ENCODE results near the gene DCAF7. TPM values are rescaled to one million over a fixed set of nuclear protein-coding genes. Genes with fewer than 3 reads are reported as not detected.

DCAF7 gene
- total RNA-seq, 1 donor from 2014 or later: 25.3 TPM

DNA sequence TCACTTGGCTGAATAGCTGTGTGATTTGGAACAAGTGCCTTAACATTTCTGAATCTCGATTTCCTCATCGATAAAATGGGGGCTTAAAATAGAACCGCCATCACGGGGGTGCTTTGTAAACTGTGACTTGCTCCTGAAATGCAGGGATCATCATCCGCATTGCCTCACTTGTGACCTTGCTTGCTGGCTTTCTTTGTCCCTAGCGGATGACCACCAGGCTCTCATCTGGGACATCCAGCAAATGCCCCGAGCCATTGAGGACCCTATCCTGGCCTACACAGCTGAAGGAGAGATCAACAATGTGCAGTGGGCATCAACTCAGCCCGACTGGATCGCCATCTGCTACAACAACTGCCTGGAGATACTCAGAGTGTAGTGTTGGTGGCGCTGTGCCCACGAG is 38.5 kb downstream of the DCAF7 start:
- DNase-seq (ENCODE audit: low read depth in 2 of 2): no peak

- no peak for DNase-seq (ENCODE audit: low read depth in 2 of 2)
These were observed 39.4 kb downstream of the DCAF7 start for GRCh38 chr17:63589646-63590045.

GRCh38 chr17:63592797-63593196 is 42.5 kb downstream of the DCAF7 start:
- DNase-seq (ENCODE audit: low read depth in 2 of 2): no peak

DNA sequence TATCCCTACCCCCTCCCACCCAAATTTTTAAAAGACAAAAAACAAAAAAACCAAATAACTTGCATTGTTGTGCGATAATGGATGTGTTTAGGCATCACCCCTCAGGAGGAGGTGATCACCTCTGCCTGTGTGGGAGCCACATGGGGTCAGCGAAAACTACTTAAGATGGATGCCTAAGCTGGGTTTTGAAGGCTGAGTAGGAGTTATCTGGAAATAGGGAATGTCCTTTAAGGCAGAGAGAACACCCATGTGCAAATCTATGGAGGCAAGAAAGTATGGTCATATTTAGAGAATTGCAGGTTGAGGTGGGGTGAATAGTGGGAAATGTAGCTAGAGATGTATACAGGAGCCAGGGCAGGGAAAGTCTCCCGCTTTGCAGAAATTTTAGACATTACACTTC is 44.9 kb downstream of the DCAF7 start:
- DNase-seq (ENCODE audit: low read depth in 2 of 2): no peak

GRCh38 chr17:63596856-63597586 is 46.7 kb downstream of the DCAF7 start:
- peak in 1 of 2 donors; percentile 34 for DNase-seq (ENCODE audit: low read depth in 2 of 2)

DNA sequence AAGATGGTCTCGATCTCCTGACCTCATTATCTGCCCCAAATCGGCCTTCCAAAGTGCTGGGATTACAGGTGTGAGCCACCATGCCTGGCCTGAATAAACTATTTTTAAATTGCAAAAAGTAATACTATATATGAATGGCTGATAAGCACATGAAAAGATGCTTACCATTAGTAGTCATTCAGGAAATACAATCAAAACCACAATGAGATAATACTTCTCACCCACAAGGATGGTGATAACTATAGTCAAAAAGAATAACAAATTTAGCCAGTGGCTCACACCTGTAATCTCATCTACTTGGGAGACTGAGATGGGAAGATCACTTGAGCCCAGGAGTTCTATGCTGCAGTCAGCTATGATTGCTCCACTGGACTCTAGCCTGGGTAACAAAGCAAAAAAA is 48.0 kb downstream of the DCAF7 start:
- no peak for DNase-seq (ENCODE audit: low read depth in 2 of 2)

DNA sequence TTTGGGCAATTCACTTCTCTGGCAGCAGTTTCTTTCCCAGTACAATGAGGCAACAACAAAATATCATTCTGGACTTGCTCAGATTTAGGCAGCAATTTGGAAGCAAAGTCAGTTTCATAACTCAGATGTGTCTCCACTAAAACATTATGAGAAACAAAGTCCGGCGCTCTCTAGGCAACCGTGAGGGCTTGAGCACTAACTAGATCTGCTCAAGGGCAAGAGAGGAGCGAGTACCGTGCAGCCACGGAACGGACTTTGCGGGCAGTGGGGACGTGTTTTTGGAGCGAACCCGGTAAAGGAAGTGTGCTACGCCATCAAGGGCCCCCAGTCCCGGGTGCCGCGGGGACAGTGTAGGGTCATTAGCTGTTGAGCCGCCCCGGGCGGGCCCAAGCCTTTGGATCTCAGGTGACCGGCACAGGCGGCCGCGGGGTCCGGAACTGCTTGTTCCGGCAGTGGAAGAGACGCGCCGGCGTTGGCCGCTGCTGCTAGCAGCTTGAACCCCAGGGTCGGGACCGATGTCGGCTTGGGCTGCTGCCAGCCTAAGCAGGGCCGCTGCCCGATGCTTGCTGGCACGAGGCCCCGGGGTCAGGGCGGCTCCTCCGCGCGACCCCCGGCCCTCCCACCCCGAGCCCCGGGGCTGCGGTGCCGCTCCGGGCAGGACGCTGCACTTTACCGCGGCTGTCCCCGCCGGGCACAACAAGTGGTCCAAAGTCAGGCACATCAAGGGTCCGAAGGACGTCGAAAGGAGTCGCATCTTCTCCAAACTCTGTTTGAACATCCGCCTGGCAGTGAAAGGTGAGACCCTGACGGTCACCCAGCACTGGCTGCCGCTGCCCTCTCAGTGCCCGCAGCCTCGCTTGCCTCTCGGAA is 50.5 kb downstream of the DCAF7 start, which contains the start of gene TACO1:
TSS of gene TACO1 (plus strand) at position 327 of the 870 bp plus-strand sequence. CDS start at position 516, 189 bp downstream.
- peak; percentile 75 to 83 for DNase-seq (ENCODE audit: low read depth in 2 of 2)

DNA sequence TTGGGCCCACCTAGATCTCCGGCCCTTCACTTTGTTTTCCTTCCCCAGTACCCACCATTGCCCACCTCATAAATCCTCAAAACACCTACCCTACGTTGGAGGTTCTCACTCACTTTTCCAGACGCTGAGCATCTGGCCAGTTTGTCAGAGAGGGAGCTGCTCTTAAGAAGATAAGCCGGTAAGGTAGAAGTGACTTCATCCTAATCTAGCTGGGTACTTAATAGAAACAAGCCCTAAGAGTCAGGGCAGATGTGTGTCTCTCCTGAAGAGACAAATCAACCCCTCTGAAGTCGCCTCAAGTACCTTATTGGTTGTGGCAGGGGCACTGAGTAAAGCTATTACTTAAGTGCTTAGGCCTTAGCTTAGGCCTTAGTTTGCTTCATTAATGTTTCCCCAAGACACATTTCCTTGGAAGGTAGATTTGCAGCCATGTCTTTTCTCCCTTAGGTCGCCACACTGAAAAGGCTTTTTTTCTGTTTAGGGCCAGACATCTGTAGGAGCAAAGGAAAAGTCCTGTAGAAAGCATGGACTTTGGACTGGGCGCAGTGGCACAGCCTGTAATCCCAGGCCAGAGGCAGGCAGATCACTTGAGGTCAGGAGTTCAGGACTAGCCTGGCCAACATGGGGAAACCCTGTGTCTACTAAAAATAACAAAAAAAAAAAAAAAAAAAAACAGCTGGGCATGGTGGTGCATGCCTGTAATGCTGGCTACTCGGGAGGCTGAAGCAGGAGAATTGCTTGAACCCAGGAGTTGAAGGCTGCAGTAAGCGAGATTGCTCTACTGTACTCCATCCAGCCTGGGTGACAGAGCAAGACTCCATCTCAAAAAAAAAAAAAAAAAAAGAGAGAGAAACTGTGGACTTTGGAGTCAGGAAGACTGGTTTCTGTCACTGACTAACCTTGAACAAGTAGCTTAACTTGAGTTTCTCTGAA is 51.4 kb downstream of the DCAF7 start:
- peak in 1 of 2 donors; percentile 10 for DNase-seq (ENCODE audit: low read depth in 2 of 2)

- DNase-seq (ENCODE audit: low read depth in 2 of 2): no peak
These were observed 59.7 kb downstream of the DCAF7 start for GRCh38 chr17:63609816-63610573.

- DNase-seq (ENCODE audit: low read depth in 2 of 2): no peak
These were observed 60.6 kb downstream of the DCAF7 start for GRCh38 chr17:63610854-63611253.

DNA sequence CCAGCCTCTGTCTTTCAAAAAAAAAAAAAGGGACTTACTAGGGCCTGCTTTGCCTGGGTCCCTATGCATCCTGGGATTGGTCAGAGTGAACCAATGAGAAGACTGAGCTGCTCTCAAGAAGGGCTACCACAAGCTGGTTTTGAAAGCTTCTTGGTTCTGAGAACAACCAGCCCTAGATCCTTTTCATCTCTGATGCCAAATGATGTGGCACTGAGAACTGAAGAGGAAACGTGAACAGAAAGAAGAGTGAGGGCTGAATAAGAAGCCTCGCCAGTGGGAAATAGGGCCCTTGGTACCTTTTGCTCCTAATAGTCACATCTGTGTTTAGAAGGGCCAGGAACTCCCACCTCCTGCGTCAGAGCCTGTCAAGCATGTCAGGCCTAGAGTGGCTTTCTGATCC is 61.1 kb downstream of the DCAF7 start:
- no peak for DNase-seq (ENCODE audit: low read depth in 2 of 2)

DNA sequence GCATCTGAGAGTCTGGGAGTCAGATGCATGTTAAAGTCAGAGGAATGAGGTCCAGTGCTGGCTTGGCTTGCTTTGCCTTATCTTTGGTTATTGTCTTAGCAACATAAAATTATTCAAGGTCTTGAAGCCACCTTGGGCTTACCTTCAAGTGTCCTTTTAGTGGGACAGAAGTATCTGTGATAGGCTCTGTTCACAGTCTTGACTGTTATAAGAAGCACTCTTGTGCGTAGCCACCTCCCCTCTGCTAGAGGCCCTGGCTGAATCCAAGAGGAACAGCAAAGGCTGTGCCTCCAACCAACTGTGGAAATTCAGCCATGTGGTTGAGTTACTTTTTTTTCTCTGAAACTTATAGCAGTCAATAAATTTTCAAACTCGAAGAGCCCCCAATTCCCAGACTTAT is 63.4 kb downstream of the DCAF7 start:
- no peak for DNase-seq (ENCODE audit: low read depth in 2 of 2)

- DNase-seq (ENCODE audit: low read depth in 2 of 2): no peak
These were observed 71.0 kb downstream of the DCAF7 start for GRCh38 chr17:63621229-63621683.

- peak; percentile 100 for DNase-seq (ENCODE audit: low read depth in 2 of 2)
These were observed 71.7 kb downstream of the DCAF7 start, which contains the start of gene MAP3K3 for GRCh38 chr17:63621684-63622573. Gene MAP3K3, plus strand, starts transcription at chr17:63622417. Its CDS starts 343 bp downstream, at chr17:63622760.

DNA sequence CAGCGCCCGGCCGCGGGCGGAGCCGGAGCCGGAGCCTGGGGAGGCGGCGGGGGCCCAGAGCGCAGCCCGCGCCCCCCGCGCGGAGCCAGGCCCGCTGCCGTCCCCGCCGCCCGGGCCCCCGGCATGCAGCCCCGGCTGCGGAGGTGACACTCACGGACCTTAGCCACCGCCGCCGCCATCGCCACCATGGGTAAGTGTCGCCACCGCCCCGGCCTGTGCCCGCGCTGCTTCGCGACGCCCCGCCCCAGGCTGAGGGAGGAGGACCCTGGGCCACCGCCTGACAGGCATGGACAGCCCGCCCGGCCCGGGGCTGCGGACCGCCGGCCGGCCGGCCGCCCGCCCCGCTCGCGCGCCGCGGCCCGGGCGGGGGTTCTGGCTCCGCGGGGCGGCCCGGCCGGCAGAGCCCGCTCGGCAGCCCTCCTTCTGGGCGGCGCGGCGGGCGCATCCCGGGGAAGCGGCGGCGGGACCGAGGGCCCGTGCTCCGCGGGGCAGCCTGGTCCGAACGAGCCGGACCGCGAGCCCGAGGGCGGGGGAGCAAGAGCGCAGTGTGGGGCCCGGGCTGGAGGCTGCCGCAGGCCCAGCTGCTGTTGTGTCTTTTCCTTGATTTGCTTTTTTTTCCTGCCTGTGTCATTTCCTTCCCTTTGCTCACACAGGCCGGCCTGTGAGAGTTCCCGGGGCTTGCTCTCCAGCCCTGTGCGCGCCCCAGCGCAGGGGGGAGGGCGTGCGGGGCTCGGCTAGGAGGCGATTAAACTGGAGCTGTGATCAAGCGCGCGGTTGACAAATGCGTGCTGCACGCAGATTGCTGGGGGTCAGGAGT is 72.5 kb downstream of the DCAF7 start:
- DNase-seq (ENCODE audit: low read depth in 2 of 2): peak; percentile 85 to 90

DNA sequence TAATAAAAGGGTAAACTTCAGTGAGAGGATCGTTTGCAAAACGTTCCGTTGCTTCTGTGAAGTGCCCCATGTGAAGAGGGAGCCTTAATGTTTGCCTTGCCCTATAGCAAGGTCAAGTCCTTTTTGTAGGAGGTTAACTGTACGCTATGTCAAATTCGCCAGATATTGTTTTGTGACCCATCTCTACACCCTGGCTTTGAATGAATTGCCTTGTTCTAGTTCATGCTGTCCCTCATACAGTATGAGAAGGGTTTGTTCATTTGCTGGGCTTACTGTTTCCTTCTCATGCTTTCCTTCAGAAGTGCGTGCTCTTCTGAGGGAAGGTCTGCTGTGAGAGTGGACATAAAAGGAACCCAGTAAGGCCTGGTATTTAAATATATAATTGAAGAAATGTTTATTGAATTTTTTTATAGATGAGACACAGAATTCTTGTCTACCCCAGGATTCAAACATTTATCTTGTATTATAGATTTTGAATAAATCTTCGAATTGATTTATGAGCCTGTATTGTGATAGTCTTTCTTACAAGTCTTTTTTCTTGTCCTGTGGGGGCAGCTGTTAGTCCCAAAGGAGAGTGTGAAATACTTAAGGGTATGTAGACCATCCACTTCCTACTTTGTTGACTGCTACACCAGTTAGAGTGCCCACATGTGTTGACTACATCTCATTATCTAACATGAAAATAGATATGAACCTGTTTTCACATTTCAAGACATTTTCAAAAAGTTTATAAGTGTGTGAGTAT is 73.7 kb downstream of the DCAF7 start:
- DNase-seq (ENCODE audit: low read depth in 2 of 2): no peak

DNA sequence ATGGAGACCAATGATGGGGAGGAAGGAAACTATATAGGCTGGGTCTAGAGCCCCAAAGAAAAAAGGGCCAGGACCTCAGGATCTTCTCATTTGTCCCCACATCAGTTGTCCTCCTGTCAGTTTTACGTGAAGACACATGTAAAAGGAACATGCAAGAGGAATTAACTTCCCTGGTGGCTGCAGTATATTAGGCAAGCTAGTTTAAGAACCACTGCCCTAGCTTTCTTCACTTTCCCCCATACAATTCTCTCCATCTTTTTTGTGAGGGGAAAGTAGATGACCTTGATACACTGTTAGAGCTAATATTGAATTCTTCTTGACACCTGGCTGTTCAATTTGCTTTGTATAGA is 74.2 kb downstream of the DCAF7 start:
- no peak for DNase-seq (ENCODE audit: low read depth in 2 of 2)
